ENCODE data around the gene HK1.
A peak's percentile ranks its signal among the peaks of the same experiment; 100 is the strongest.

The HK1 gene

GRCh38 chr10:69372126-69372980, 94.1 kb downstream of the HK1 start:
- no peak overlapping the region for H3K4me3 ChIP-seq (ENCODE audit: low read depth, low read length)
- no peak for DNase-seq (ENCODE audit: low read depth)
- TF ChIP-seq, protein P1, sequence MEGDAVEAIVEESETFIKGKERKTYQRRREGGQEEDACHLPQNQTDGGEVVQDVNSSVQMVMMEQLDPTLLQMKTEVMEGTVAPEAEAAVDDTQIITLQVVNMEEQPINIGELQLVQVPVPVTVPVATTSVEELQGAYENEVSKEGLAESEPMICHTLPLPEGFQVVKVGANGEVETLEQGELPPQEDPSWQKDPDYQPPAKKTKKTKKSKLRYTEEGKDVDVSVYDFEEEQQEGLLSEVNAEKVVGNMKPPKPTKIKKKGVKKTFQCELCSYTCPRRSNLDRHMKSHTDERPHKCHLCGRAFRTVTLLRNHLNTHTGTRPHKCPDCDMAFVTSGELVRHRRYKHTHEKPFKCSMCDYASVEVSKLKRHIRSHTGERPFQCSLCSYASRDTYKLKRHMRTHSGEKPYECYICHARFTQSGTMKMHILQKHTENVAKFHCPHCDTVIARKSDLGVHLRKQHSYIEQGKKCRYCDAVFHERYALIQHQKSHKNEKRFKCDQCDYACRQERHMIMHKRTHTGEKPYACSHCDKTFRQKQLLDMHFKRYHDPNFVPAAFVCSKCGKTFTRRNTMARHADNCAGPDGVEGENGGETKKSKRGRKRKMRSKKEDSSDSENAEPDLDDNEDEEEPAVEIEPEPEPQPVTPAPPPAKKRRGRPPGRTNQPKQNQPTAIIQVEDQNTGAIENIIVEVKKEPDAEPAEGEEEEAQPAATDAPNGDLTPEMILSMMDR (IDR thresholded peaks at IDR 0.05; ENCODE audit: control insufficient read depth, extremely low read depth, insufficient read depth): no peak

GRCh38 chr10:69374242-69374641, 95.9 kb downstream of the HK1 start:
- H3K4me3 ChIP-seq (ENCODE audit: low read depth, low read length): no peak overlapping the region
- no peak for DNase-seq (ENCODE audit: low read depth)
- TF ChIP-seq, protein P1 (IDR thresholded peaks at IDR 0.05; ENCODE audit: control insufficient read depth, extremely low read depth, insufficient read depth): no peak

DNA sequence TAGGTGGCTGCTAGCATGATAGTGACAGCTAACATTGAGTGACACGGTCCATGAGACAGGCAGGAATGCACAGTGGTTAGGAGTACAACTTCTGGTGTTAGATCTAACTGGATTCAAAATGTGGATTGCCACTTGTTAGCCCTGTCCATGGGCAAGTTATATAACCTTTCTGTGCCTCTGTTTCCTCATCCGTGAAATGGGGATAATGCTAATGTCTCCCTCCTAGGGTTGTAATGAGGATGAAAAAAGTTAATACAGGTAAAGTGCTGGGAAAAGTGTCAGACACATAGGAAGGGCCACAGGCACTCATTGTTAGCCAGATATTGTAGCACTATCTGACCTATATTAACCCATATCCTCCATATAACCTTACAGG, 96.6 kb downstream of the HK1 start:
- TF ChIP-seq, protein P1 (IDR thresholded peaks at IDR 0.05; ENCODE audit: control insufficient read depth, extremely low read depth, insufficient read depth): no peak
- H3K4me3 ChIP-seq (ENCODE audit: low read depth, low read length): no peak overlapping the region
- DNase-seq (ENCODE audit: low read depth): no peak

DNA sequence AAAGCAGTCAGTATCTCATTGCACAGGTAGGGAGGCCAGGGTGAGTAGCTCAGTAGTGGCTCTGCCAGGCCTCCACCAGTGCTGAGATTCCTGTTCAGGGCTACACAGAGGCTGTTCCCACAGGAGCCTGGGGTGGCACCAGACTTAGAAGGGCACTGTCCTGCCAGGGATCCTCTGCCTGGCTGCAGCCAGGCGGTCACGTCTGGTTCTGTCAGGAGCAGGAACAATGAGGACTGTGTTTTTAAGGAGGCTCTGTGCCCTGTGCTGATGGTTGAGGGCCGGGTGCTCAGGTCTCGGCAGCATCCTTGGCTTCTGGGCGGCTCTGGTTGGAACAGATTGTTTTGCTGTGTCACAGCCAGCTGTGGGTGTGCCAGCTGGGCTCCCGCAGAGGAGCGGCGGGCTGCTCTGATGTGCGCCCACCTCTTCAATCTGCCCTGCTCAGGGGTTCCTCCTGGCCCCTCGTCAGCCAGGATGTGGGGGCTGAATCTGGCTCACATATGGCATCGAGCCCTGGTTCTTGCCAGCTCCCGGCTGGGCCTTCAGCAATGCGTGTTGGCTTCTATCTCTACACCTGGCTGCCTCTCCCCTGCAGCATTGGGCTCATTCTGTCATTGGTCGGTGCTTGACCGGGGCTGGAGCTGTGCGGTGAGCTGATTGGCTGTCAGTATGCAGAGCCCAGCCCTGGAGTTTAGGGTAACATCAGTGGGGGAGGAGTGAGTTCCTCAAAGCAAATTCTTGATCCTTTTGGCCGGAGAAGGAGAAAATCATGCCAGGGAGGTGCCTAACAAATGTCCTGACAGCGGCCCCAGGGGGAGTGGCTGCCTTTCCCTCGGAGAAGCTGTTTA, 97.2 kb downstream of the HK1 start:
- H3K4me3 ChIP-seq (ENCODE audit: low read depth, low read length): peak overlapping the region; percentile 32
- DNase-seq (ENCODE audit: low read depth): peak; percentile 95

DNA sequence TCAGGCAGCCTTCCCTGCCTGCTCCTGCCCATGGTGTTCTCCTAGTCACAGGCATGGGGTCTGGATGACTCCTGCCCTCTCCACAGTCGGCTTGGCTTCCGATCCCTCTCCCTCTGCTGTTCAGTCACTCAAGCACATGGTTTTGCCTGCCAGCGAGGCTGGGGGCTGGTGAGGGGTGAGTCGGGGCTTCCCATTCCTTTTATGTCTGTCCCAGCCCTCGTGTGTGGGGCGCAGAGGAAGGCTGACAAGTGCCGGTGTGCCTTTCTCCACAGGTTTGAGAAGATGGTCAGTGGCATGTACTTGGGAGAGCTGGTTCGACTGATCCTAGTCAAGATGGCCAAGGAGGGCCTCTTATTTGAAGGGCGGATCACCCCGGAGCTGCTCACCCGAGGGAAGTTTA, 98.4 kb downstream of the HK1 start:
- no peak overlapping the region for H3K4me3 ChIP-seq (ENCODE audit: low read depth, low read length)
- no peak for DNase-seq (ENCODE audit: low read depth)
- TF ChIP-seq, protein P1 (IDR thresholded peaks at IDR 0.05; ENCODE audit: control insufficient read depth, extremely low read depth, insufficient read depth): no peak

More for the DNA sequence above, 97.2 kb downstream of the HK1 start:
- TF ChIP-seq, protein P1 (IDR thresholded peaks at IDR 0.05; ENCODE audit: control insufficient read depth, extremely low read depth, insufficient read depth): no peak

DNA sequence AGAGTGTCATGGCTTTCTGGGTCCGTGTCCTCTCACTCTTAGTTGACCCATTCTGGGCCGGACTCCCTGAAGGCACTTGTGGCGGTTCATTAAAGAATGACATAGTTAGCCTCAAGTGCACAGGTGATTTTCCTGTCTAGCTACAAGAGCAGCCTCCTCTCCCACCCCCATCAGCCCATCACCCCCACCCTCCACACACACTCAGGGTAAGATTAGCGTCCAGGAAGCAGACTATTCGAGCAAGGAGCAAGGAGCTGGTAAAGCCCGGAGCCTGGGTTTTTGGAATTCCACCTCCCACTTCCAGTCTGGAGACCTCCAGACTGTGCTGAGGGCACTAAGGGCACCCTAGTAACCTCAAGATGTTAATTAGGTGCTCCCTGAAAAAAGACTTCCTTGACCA, 98.9 kb downstream of the HK1 start:
- DNase-seq (ENCODE audit: low read depth): no peak
- TF ChIP-seq, protein P1 (IDR thresholded peaks at IDR 0.05; ENCODE audit: control insufficient read depth, extremely low read depth, insufficient read depth): no peak
- no peak overlapping the region for H3K4me3 ChIP-seq (ENCODE audit: low read depth, low read length)
